Measurements from ENCODE around the gene ELL2. TPM values are rescaled to one million over a fixed set of nuclear protein-coding genes. Genes with fewer than 3 reads are reported as not detected.

The ELL2 gene
- total and polyA plus RNA-seq, 2 donors (not counting 1 experiment from before 2014, with no cell fraction given): 7.2 to 27.0 TPM

DNA sequence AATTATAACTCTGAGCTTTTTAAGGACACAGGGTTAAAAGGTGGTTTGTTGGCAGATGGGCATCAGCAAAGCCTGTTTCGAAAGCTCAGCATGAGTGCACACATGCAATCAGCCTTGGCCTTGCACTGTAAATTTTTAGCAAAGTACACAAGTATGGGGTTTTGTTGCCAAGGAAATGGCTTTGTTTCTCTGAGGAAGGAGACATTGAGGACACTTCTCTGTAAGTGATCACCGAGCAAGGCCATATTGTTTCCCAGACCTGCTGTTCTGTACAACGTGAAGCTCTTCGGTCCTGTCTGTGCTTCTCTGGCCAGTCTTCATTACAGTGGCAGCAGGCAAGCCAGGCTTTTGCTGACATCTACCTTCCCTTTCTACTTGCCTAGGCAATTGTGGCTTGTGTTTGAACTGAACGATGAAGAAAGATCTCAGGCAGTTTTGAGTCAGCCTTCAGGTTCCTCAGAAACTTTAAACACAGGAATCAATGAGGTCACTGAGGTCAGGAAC, 111.2 kb downstream of the ELL2 start:
- 97% methylated on average over 5 of the region's 5 CpGs for WGBS (ENCODE audit: insufficient coverage)
- TF ChIP-seq EZH2 (IDR thresholded peaks at IDR 0.05; ENCODE audit: borderline replicate concordance, insufficient read depth, low read depth, low read length, poor library complexity, severe bottlenecking): no peak
- TF ChIP-seq, protein P1, sequence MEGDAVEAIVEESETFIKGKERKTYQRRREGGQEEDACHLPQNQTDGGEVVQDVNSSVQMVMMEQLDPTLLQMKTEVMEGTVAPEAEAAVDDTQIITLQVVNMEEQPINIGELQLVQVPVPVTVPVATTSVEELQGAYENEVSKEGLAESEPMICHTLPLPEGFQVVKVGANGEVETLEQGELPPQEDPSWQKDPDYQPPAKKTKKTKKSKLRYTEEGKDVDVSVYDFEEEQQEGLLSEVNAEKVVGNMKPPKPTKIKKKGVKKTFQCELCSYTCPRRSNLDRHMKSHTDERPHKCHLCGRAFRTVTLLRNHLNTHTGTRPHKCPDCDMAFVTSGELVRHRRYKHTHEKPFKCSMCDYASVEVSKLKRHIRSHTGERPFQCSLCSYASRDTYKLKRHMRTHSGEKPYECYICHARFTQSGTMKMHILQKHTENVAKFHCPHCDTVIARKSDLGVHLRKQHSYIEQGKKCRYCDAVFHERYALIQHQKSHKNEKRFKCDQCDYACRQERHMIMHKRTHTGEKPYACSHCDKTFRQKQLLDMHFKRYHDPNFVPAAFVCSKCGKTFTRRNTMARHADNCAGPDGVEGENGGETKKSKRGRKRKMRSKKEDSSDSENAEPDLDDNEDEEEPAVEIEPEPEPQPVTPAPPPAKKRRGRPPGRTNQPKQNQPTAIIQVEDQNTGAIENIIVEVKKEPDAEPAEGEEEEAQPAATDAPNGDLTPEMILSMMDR (IDR thresholded peaks at IDR 0.05): no peak
- Histone ChIP-seq H2AFZ (ENCODE audit: insufficient read depth, low read depth, low read length, poor library complexity, severe bottlenecking) (no peak overlapping the region), H3K36me3 (replicated peaks in 1 of 2; ENCODE audit: control extremely low read depth in 1 of 2, control insufficient read depth in 1 of 2, extremely low read depth in 1 of 2, insufficient read depth in 2 of 2, low read length in 1 of 2) (no peaks in the 10 kb centered on the region), H3K4me1 (ENCODE audit: control insufficient read depth in 2 of 2, insufficient read depth in 2 of 2, low read length in 2 of 2) (no peaks in the 10 kb centered on the region), H3K9me3 (ENCODE audit: control extremely low read depth in 1 of 3, control insufficient read depth in 2 of 3, insufficient read depth in 1 of 3, low read length in 2 of 3) (no peaks in the 10 kb centered on the region), H3K9ac (ENCODE audit: low read length) (no peak overlapping the region), H3K79me2 (ENCODE audit: control insufficient read depth, insufficient read depth, low read length) (no peaks in the 10 kb centered on the region), H3K27me3 (replicated peaks in 1 of 4; ENCODE audit: control extremely low read depth in 1 of 4, control insufficient read depth in 3 of 4, insufficient read depth in 4 of 4, low read length in 3 of 4) (no peaks in the 10 kb centered on the region), H4K20me1 (ENCODE audit: control insufficient read depth, insufficient read depth, low read length, poor library complexity, severe bottlenecking) (no peaks in the 10 kb centered on the region), H3K27ac (ENCODE audit: low read length in 2 of 2) (no peak overlapping the region), H3K4me2 (replicated peaks; ENCODE audit: low read depth, low read length, poor library complexity, severe bottlenecking) (no peak overlapping the region), H3K4me3 (ENCODE audit: control extremely low read depth in 1 of 5, extremely low read depth in 1 of 5, insufficient read depth in 1 of 5, low read depth in 2 of 5, low read length in 4 of 5) (no peak overlapping the region)
- DNase-seq (no peak), ATAC-seq (ENCODE audit: low read depth) (no peak)
- intact Hi-C loops (cut with micrococcal nuclease): no loop called here
- Mint-ChIP-seq H3K9me3 (ENCODE audit: insufficient read depth) (no peaks in the 10 kb centered on the region), H3K4me1 (no peaks in the 10 kb centered on the region), H3K4me3 (no peak overlapping the region), H3K27ac (no peak overlapping the region), H3K27me3 (no peaks in the 10 kb centered on the region)
- ChIA-PET POLR2A (no interaction called here), CTCF (interaction anchor here (0.7 to 22.8 kb wide), 10 partner anchors 9 to 487 kb away, joined by 3 to 748 read pairs (median 12); partner anchors contain the start of genes GLRX and RFESD)

DNA sequence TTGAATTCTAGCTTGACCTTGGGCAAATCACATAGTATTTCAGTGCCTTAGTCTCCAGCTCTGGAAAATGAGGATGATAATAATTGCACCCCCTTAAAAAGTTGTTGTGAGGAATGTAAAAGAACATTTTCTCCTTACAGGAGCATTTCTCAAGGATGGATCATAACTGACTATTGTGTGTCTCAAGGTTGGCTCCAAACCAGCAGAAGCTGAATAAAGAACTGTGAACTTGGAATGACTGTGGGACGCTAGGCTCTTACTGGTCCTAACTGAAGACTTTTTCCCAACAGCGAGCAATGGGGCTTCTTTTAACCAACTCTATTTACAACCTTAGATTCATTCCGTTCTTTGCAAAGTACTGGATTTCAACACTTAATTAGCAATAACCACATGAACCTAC, 113.0 kb downstream of the ELL2 start:
- no peak overlapping the region for H3K4me2 ChIP-seq (replicated peaks; ENCODE audit: low read depth, low read length, poor library complexity, severe bottlenecking)
- ChIA-PET CTCF (interaction anchor here (0.8 to 22.8 kb wide), 14 partner anchors 10 to 487 kb away, joined by 3 to 748 read pairs (median 8); partner anchors contain the start of genes GLRX and RFESD), POLR2A (no interaction called here)
- no peaks in the 10 kb centered on the region for H4K20me1 ChIP-seq (ENCODE audit: control insufficient read depth, insufficient read depth, low read length, poor library complexity, severe bottlenecking)
- no peaks in the 10 kb centered on the region for H3K27me3 ChIP-seq (replicated peaks in 1 of 4; ENCODE audit: control extremely low read depth in 1 of 4, control insufficient read depth in 3 of 4, insufficient read depth in 4 of 4, low read length in 3 of 4)
- no peaks in the 10 kb centered on the region for H3K36me3 ChIP-seq (replicated peaks in 1 of 2; ENCODE audit: control extremely low read depth in 1 of 2, control insufficient read depth in 1 of 2, extremely low read depth in 1 of 2, insufficient read depth in 2 of 2, low read length in 1 of 2)
- H3K4me3 ChIP-seq (ENCODE audit: control extremely low read depth in 1 of 5, extremely low read depth in 1 of 5, insufficient read depth in 1 of 5, low read depth in 2 of 5, low read length in 4 of 5): no peak overlapping the region
- no peak for ATAC-seq (ENCODE audit: low read depth)
- H3K9me3 Mint-ChIP-seq (ENCODE audit: insufficient read depth): no peaks in the 10 kb centered on the region
- no peak overlapping the region for H3K9ac ChIP-seq (ENCODE audit: low read length)
- H3K4me3 Mint-ChIP-seq: no peak overlapping the region
- WGBS (ENCODE audit: insufficient coverage): 100% methylated on average over 2 of the region's 3 CpGs
- H3K27ac Mint-ChIP-seq: no peak overlapping the region
- no peaks in the 10 kb centered on the region for H3K79me2 ChIP-seq (ENCODE audit: control insufficient read depth, insufficient read depth, low read length)
- no peaks in the 10 kb centered on the region for H3K4me1 Mint-ChIP-seq
- TF ChIP-seq, protein P1 (IDR thresholded peaks at IDR 0.05): no peak
- no peak for TF ChIP-seq EZH2 (IDR thresholded peaks at IDR 0.05; ENCODE audit: borderline replicate concordance, insufficient read depth, low read depth, low read length, poor library complexity, severe bottlenecking)
- DNase-seq: no peak
- no peaks in the 10 kb centered on the region for H3K4me1 ChIP-seq (ENCODE audit: control insufficient read depth in 2 of 2, insufficient read depth in 2 of 2, low read length in 2 of 2)
- H3K27me3 Mint-ChIP-seq: no peaks in the 10 kb centered on the region
- no peaks in the 10 kb centered on the region for H3K9me3 ChIP-seq (ENCODE audit: control extremely low read depth in 1 of 3, control insufficient read depth in 2 of 3, insufficient read depth in 1 of 3, low read length in 2 of 3)
- no peak overlapping the region for H3K27ac ChIP-seq (ENCODE audit: low read length in 2 of 2)
- H2AFZ ChIP-seq (ENCODE audit: insufficient read depth, low read depth, low read length, poor library complexity, severe bottlenecking): no peak overlapping the region
- intact Hi-C loops (cut with micrococcal nuclease): no loop called here
